SK-MEL-5 (cell line): ENCODE results near the gene NEK4. TPM values are rescaled to one million over a fixed set of nuclear protein-coding genes. Genes with fewer than 3 reads are reported as not detected.
"Not testable (repeated sequence)": the region's sequence is repeated elsewhere in the genome, so short reads cannot be mapped to it uniquely, and the experiment has no call there.

Experiments
- DNase-seq: peaks from one replicate; pipeline ENCODE4 v3.0.0-alpha.2; 2016; ENCODE audit warnings: low read depth, low spot score
- in situ Hi-C: cut with HindIII; loops from 2 replicates; pipeline ENCODE4 v1.10.0; 2016; ENCODE audit warnings: low sequenced_read_pairs, high pct_unique_total_duplicates, low pct_unique_long_range_greater_than_20kb
- total RNA-seq: library from RNA; depleted of rRNA; stranded (reverse); fragments of >200 nt; shearing (Covaris generic); gene quantifications from 2 replicates; pipeline ENCODE4 v1.2.3, GENCODE V29; 2014

NEK4 gene
- total RNA-seq, 1 experiment from 2014 or later = 32.7 TPM

GRCh38 chr3:52694528-52695189, 76.1 kb downstream of the NEK4 start:
- in situ Hi-C loops = no loop called here
- DNase-seq = no peak

GRCh38 chr3:52693071-52693470, 77.7 kb downstream of the NEK4 start:
- in situ Hi-C loops = no loop called here
- no peak for DNase-seq

GRCh38 chr3:52690560-52690959, 80.2 kb downstream of the NEK4 start:
- in situ Hi-C loops = no loop called here
- DNase-seq = no peak

- no peak for DNase-seq
- in situ Hi-C loops = no loop called here
Measured at GRCh38 chr3:52689151-52689550, 81.6 kb downstream of the NEK4 start.

- no peak for DNase-seq
- in situ Hi-C loops = no loop called here
Measured at GRCh38 chr3:52688266-52688665, 82.5 kb downstream of the NEK4 start.

GRCh38 chr3:52685709-52686691, 84.7 kb downstream of the NEK4 start, which contains the start of the genes GNL3 and PBRM1:
TSS of gene GNL3 (plus strand) at chr3:52686032. CDS start at chr3:52686093, 61 bp downstream.
TSS of gene PBRM1 (minus strand) at chr3:52685913.
- in situ Hi-C loops = no loop called here
- peak; percentile 95 for DNase-seq

GRCh38 chr3:52685285-52685708, 85.4 kb downstream of the NEK4 start:
- in situ Hi-C loops = no loop called here
- DNase-seq = peak; percentile 65

- DNase-seq = no peak
- in situ Hi-C loops = no loop called here
Measured at GRCh38 chr3:52684184-52684583, 86.6 kb downstream of the NEK4 start.

GRCh38 chr3:52683611-52684010, 87.1 kb downstream of the NEK4 start:
- no peak for DNase-seq
- in situ Hi-C loops = no loop called here

GRCh38 chr3:52682016-52682415, 88.7 kb downstream of the NEK4 start:
- in situ Hi-C loops = no loop called here
- peak; percentile 85 for DNase-seq

GRCh38 chr3:52681596-52681995, 89.1 kb downstream of the NEK4 start:
- no peak for DNase-seq
- in situ Hi-C loops = no loop called here

GRCh38 chr3:52679811-52680210, 90.9 kb downstream of the NEK4 start:
- in situ Hi-C loops = no loop called here
- DNase-seq = no peak

- peak; percentile 30 for DNase-seq
Measured at GRCh38 chr3:52679199-52679538, 91.6 kb downstream of the NEK4 start.

GRCh38 chr3:52678265-52679198, 92.2 kb downstream of the NEK4 start:
- DNase-seq = no peak
- in situ Hi-C loops = no loop called here

More at GRCh38 chr3:52679199-52679538, 91.6 kb downstream of the NEK4 start:
- in situ Hi-C loops = no loop called here

- in situ Hi-C loops, DNase-seq: not testable (repeated sequence)
Measured at GRCh38 chr3:52676201-52676600, 94.5 kb downstream of the NEK4 start.

- in situ Hi-C loops = no loop called here
- DNase-seq = no peak
Measured at GRCh38 chr3:52671676-52672075, 99.1 kb downstream of the NEK4 start.

- in situ Hi-C loops = no loop called here
- peak; percentile 92 for DNase-seq
Measured at GRCh38 chr3:52670621-52671521, 99.9 kb downstream of the NEK4 start.
